ENCODE results near the gene TTLL8.

Gene TTLL8

GRCh38 chr22:50016988-50017700, 41.0 kb downstream of the TTLL8 start:
- DNase-seq (ENCODE audit: low spot score), result no peak

GRCh38 chr22:50016308-50016987, 41.6 kb downstream of the TTLL8 start:
- no peak for DNase-seq (ENCODE audit: low spot score)

- no peak for DNase-seq (ENCODE audit: low spot score)
Observed at GRCh38 chr22:50015451-50016307, 42.4 kb downstream of the TTLL8 start.

- DNase-seq (ENCODE audit: low spot score), result no peak
Observed at GRCh38 chr22:50014655-50015401, 43.3 kb downstream of the TTLL8 start.

- no peak for DNase-seq (ENCODE audit: low spot score)
Observed at GRCh38 chr22:50014053-50014501, 44.0 kb downstream of the TTLL8 start.

GRCh38 chr22:50012211-50013181, 45.6 kb downstream of the TTLL8 start, which contains the start of gene IL17REL:
Gene IL17REL, minus strand, starts transcription at chr22:50012765. Its CDS starts 119 bp downstream, at chr22:50012646.
- DNase-seq (ENCODE audit: low spot score), result peak; percentile 37

GRCh38 chr22:50011447-50012210, 46.5 kb downstream of the TTLL8 start:
- DNase-seq (ENCODE audit: low spot score), result no peak

GRCh38 chr22:50010676-50011446, 47.2 kb downstream of the TTLL8 start:
- DNase-seq (ENCODE audit: low spot score), result no peak

- no peak for DNase-seq (ENCODE audit: low spot score)
Observed at GRCh38 chr22:50009765-50010675, 48.1 kb downstream of the TTLL8 start.

- no peak for DNase-seq (ENCODE audit: low spot score)
Observed at GRCh38 chr22:50009251-50009650, 48.8 kb downstream of the TTLL8 start.

GRCh38 chr22:50008151-50009040, 49.7 kb downstream of the TTLL8 start:
- DNase-seq (ENCODE audit: low spot score), result no peak

- no peak for DNase-seq (ENCODE audit: low spot score)
Observed at GRCh38 chr22:50007057-50007511, 51.0 kb downstream of the TTLL8 start.

GRCh38 chr22:50004918-50005317, 53.2 kb downstream of the TTLL8 start:
- DNase-seq (ENCODE audit: low spot score), result no peak

GRCh38 chr22:50002791-50003190, 55.3 kb downstream of the TTLL8 start:
- DNase-seq (ENCODE audit: low spot score), result no peak

GRCh38 chr22:50001388-50002231, 56.5 kb downstream of the TTLL8 start:
- DNase-seq (ENCODE audit: low spot score), result no peak

Data from globus pallidus (tissue), 1 donor.